K562 (cell line): ENCODE measurements around the gene MYO1A. TPM values are rescaled to one million over a fixed set of nuclear protein-coding genes. Genes with fewer than 3 reads are reported as not detected.

Experiments used
- ARID1B ChIP-seq: fragments of 450-650 bp; IDR thresholded peaks from 2 replicates; pipeline ENCODE4 v1.6.1; 2016; ENCODE audit warnings: antibody characterized with exemption, mild to moderate bottlenecking, inconsistent platforms
- NCOA2 ChIP-seq, 2 experiments: fragments of 450-650 bp; IDR thresholded peaks; 2 replicates each; pipeline ENCODE4 v1.6.1; 2018; ENCODE audit warnings: mild to moderate bottlenecking in 2 of 2, moderate library complexity in 1 of 2; ENCODE audit not compliant: partially characterized antibody in 2 of 2
- ZNF444 ChIP-seq: fragments of 250-450 bp; sonication (Bioruptor Pico); IDR thresholded peaks from 2 replicates; pipeline ENCODE4 v1.4.0; 2020; ENCODE audit warnings: mild to moderate bottlenecking, moderate library complexity
- polyA plus RNA-seq, 8 experiments: library from polyadenylated mRNA; depleted of rRNA in 4 of 8; stranded (reverse) in 5 of 8; unstranded in 3 of 8; fragments of >200 nt; fragmentation: Nextera tagmentation in 2 of 8; fragmentation: Illumina TruSeq in 1 of 8; extraction: Ambion mirVana in 2 of 8; extraction: Trizol in 1 of 8; gene quantifications; 2 replicates each; pipeline versions ENCODE4 v1.2.1 to v1.2.3, GENCODE V29; 2011 to 2014; ENCODE audit warnings: inconsistent platforms in 1 of 8, missing spikeins in 1 of 8
- total RNA-seq, 7 experiments: library from RNA; depleted of rRNA in 6 of 7; stranded (reverse); fragments of >200 nt in 6 of 7; fragmentation: Illumina TruSeq in 2 of 7; extraction: Trizol in 2 of 7; gene quantifications; 2 replicates each; pipeline versions ENCODE4 v1.2.1 to v1.2.3, GENCODE V29; 2011 to 2021; ENCODE audit warnings: low replicate concordance in 1 of 7
- TF ChIP-seq, protein P1 (sequence below): conservative IDR thresholded peaks from 2 replicates; pipeline ENCODE4 v1.6.1; 2011; ENCODE audit warnings: low read depth, mild to moderate bottlenecking, low read length; ENCODE audit not compliant: control insufficient read depth
- TF ChIP-seq, protein P2 (sequence below): fragments of 150-350 bp; conservative IDR thresholded peaks from 2 replicates; pipeline ENCODE4 v1.6.1; 2014; ENCODE audit warnings: low read length
- TF ChIP-seq, protein P3 (sequence below): sonication (generic); formaldehyde crosslinking; IDR thresholded peaks from 2 replicates; pipeline ENCODE4 v1.8.1; 2023; ENCODE audit warnings: mild to moderate bottlenecking, missing genetic modification reagents
- TF ChIP-seq, protein P4 (sequence below), 2 experiments: fragments of 450-650 bp; formaldehyde crosslinking in 1 of 2; IDR thresholded peaks; 2 replicates each; pipeline versions ENCODE4 v1.4.0 to v1.6.1; 2014 to 2020; ENCODE audit warnings: mild to moderate bottlenecking in 2 of 2, borderline replicate concordance in 1 of 2, low read depth in 1 of 2
- TF ChIP-seq, protein P5 (sequence below), 3 experiments: fragments of 200-800 bp in 1 of 3; sonication (Bioruptor generic) in 1 of 3; sonication (generic) in 1 of 3; formaldehyde crosslinking in 1 of 3; IDR thresholded peaks; 2 replicates each; pipeline versions ENCODE4 v1.6.1 to v1.8.0; 2016 to 2022; ENCODE audit warnings: mild to moderate bottlenecking in 2 of 3, missing compliant biosample characterization in 2 of 3, missing genetic modification characterization in 2 of 3, missing genetic modification reagents in 1 of 3

The MYO1A gene
- total and polyA plus RNA-seq, 9 of the 15 experiments (the other 6 are each of a cell fraction or from before 2014, with no cell fraction given), result 0.03 to 0.29 (median 0.14) TPM; not detected in 2

DNA sequence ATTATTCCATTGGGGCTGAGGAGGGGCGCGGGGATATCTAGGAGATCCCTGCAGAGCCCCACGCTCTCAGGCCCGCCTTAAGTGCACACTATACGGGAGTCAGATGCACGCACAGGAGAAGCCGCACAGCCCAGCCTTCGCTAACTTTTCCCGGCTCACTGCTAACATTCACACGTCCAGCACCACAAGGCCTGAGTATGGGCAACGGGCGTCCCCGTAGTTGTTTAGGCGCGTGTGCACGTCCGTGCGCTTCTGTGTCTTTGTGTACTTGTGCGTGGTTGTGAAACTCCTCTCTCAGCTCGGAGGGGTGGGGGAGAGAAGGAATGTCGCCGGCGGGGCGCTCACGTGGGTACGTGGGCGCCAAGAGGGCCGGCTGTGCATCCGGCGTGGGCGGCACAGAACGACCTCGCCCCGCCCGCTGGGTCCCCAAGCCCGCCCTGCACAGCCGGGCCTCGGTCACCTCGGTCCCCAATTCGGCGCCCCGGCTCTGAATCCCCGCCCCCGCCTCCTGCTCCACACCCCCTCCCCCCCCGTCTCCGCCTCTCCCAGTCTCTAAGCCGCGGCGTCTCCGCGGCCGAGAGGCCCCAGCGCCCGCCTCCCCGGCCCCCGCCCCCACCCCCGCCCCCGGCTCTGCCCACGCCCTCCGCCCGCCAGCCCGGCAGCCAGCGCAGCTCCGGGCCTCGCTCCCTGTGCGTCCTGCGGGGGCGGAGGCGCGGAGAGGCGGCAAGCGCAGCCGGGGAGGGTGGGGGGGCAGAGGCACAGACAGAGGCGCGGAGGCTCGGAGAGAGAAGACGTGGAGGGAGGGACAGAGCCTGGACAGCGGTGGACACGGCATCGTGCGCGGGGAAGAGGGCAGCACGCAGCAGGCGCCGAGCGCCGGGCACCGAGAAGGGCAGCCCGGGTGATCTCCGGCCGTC lies 38.7 kb upstream of the MYO1A start, which contains the start of gene NAB2 (continued):
- TF ChIP-seq, protein P1, sequence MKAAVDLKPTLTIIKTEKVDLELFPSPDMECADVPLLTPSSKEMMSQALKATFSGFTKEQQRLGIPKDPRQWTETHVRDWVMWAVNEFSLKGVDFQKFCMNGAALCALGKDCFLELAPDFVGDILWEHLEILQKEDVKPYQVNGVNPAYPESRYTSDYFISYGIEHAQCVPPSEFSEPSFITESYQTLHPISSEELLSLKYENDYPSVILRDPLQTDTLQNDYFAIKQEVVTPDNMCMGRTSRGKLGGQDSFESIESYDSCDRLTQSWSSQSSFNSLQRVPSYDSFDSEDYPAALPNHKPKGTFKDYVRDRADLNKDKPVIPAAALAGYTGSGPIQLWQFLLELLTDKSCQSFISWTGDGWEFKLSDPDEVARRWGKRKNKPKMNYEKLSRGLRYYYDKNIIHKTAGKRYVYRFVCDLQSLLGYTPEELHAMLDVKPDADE, result peak; percentile 11; the same call in 1 of the 2 replicates
- TF ChIP-seq, protein P2, sequence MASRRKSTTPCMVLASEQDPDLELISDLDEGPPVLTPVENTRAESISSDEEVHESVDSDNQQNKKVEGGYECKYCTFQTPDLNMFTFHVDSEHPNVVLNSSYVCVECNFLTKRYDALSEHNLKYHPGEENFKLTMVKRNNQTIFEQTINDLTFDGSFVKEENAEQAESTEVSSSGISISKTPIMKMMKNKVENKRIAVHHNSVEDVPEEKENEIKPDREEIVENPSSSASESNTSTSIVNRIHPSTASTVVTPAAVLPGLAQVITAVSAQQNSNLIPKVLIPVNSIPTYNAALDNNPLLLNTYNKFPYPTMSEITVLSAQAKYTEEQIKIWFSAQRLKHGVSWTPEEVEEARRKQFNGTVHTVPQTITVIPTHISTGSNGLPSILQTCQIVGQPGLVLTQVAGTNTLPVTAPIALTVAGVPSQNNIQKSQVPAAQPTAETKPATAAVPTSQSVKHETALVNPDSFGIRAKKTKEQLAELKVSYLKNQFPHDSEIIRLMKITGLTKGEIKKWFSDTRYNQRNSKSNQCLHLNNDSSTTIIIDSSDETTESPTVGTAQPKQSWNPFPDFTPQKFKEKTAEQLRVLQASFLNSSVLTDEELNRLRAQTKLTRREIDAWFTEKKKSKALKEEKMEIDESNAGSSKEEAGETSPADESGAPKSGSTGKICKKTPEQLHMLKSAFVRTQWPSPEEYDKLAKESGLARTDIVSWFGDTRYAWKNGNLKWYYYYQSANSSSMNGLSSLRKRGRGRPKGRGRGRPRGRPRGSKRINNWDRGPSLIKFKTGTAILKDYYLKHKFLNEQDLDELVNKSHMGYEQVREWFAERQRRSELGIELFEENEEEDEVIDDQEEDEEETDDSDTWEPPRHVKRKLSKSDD, result no peak
- TF ChIP-seq, protein P3, sequence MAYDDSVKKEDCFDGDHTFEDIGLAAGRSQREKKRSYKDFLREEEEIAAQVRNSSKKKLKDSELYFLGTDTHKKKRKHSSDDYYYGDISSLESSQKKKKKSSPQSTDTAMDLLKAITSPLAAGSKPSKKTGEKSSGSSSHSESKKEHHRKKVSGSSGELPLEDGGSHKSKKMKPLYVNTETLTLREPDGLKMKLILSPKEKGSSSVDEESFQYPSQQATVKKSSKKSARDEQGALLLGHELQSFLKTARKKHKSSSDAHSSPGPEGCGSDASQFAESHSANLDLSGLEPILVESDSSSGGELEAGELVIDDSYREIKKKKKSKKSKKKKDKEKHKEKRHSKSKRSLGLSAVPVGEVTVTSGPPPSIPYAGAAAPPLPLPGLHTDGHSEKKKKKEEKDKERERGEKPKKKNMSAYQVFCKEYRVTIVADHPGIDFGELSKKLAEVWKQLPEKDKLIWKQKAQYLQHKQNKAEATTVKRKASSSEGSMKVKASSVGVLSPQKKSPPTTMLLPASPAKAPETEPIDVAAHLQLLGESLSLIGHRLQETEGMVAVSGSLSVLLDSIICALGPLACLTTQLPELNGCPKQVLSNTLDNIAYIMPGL (CRISPR knock-in tag), result no peak
- TF ChIP-seq ARID1B (peak; percentile 17; the same call in 1 of the 2 replicates), NCOA2 (IDR thresholded peaks at IDR 0.05; ENCODE audit: partially characterized antibody in 2 of 2) (no peak), ZNF444 (CRISPR knock-in tag) (no peak)
- TF ChIP-seq, protein P4, sequence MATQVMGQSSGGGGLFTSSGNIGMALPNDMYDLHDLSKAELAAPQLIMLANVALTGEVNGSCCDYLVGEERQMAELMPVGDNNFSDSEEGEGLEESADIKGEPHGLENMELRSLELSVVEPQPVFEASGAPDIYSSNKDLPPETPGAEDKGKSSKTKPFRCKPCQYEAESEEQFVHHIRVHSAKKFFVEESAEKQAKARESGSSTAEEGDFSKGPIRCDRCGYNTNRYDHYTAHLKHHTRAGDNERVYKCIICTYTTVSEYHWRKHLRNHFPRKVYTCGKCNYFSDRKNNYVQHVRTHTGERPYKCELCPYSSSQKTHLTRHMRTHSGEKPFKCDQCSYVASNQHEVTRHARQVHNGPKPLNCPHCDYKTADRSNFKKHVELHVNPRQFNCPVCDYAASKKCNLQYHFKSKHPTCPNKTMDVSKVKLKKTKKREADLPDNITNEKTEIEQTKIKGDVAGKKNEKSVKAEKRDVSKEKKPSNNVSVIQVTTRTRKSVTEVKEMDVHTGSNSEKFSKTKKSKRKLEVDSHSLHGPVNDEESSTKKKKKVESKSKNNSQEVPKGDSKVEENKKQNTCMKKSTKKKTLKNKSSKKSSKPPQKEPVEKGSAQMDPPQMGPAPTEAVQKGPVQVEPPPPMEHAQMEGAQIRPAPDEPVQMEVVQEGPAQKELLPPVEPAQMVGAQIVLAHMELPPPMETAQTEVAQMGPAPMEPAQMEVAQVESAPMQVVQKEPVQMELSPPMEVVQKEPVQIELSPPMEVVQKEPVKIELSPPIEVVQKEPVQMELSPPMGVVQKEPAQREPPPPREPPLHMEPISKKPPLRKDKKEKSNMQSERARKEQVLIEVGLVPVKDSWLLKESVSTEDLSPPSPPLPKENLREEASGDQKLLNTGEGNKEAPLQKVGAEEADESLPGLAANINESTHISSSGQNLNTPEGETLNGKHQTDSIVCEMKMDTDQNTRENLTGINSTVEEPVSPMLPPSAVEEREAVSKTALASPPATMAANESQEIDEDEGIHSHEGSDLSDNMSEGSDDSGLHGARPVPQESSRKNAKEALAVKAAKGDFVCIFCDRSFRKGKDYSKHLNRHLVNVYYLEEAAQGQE (IDR thresholded peaks at IDR 0.05; ENCODE audit: borderline replicate concordance), result 0 out of 2 replicates have a peak, but pooled peaks have one; percentile 20
- TF ChIP-seq, protein P4 (CRISPR knock-in tag; IDR thresholded peaks at IDR 0.05; ENCODE audit: low read depth), result no peak
- TF ChIP-seq, protein P5, sequence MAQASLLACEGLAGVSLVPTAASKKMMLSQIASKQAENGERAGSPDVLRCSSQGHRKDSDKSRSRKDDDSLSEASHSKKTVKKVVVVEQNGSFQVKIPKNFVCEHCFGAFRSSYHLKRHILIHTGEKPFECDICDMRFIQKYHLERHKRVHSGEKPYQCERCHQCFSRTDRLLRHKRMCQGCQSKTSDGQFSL (CRISPR knock-in tag; IDR thresholded peaks at IDR 0.05), result peak; percentile 97
- TF ChIP-seq, protein P5 (tag; IDR thresholded peaks at IDR 0.05), result peak in 1 of 2 experiments; percentile 90; a peak in 2 of 4 replicates
